SK-N-SH (cell line): ENCODE measurements around the gene SEMA3A. TPM values are rescaled to one million over a fixed set of nuclear protein-coding genes. Genes with fewer than 3 reads are reported as not detected.

Experiments used
- CTCF ChIA-PET: fragments of 300-600, 350-600 bp; formaldehyde crosslinking; extraction: SDS; loops from one replicate; lab custom pipeline; 2021; lab: Yijun Ruan, JAX
- POLR2A ChIA-PET: fragments of 350-600 bp; sonication (Branson Sonifier 250); formaldehyde crosslinking; extraction: SDS; loops from one replicate; lab custom pipeline; 2020; ENCODE audit warnings: antibody characterized with exemption, inconsistent platforms; lab: Yijun Ruan, JAX
- DNase-seq: peaks from one replicate; pipeline ENCODE4 v3.0.0; 2012
- H2AFZ ChIP-seq: fragments of 200-600 bp; sonication (generic); 2 replicates; pipeline ENCODE4 v1.8.1; 2016; ENCODE audit warnings: antibody characterized with exemption, mild to moderate bottlenecking, low read depth
- H3F3A ChIP-seq: fragments of 200-600 bp; sonication (generic); replicated peaks from 2 replicates; pipeline ENCODE3; 2016; ENCODE audit warnings: antibody characterized with exemption, mild to moderate bottlenecking; ENCODE audit not compliant: insufficient read depth
- H3K27ac ChIP-seq, 2 experiments: fragments of 200-500 bp in 1 of 2; fragments of 200-600 bp in 1 of 2; sonication (Bioruptor generic) in 1 of 2; sonication (generic), shearing (Covaris generic) in 1 of 2; 2 replicates each; pipeline versions ENCODE4 v1.5.1 to v1.6.1; 2014 to 2016; ENCODE audit warnings: low read depth in 2 of 2, inconsistent platforms in 1 of 2, low read length in 1 of 2, mild to moderate bottlenecking in 1 of 2, mixed read lengths in 1 of 2
- H3K27me3 ChIP-seq: fragments of 200-600 bp; sonication (generic), shearing (Covaris generic); 2 replicates; pipeline ENCODE4 v1.6.1; 2016; ENCODE audit warnings: mixed run types; ENCODE audit not compliant: insufficient read depth
- H3K36me3 ChIP-seq, 2 experiments: fragments of 200-500 bp in 1 of 2; fragments of 200-600 bp in 1 of 2; sonication (Bioruptor generic) in 1 of 2; sonication (generic) in 1 of 2; replicated peaks in 1 of 2; 2 replicates each; pipeline versions ENCODE3 to v1.5.1; 2014 to 2016; ENCODE audit warnings: low read length in 1 of 2, mild to moderate bottlenecking in 1 of 2; ENCODE audit not compliant: insufficient read depth in 2 of 2, control insufficient read depth in 1 of 2
- H3K4me1 ChIP-seq, 2 experiments: fragments of 200-500 bp in 1 of 2; fragments of 200-600 bp in 1 of 2; sonication (Bioruptor generic) in 1 of 2; sonication (generic), shearing (Covaris generic) in 1 of 2; 2 replicates each; pipeline versions ENCODE4 v1.5.1 to v1.6.1; 2014 to 2016; ENCODE audit warnings: low read depth in 1 of 2, low read length in 1 of 2, mixed run types in 1 of 2; ENCODE audit not compliant: insufficient read depth in 2 of 2, control insufficient read depth in 1 of 2
- H3K4me2 ChIP-seq: fragments of 200-600 bp; sonication (generic), shearing (Covaris generic); 2 replicates; pipeline ENCODE4 v1.6.1; 2017; ENCODE audit warnings: mixed run types
- H3K4me3 ChIP-seq, 2 experiments: fragments of 200-500 bp in 1 of 2; fragments of 200-600 bp in 1 of 2; sonication (Bioruptor generic) in 1 of 2; sonication (generic), shearing (Covaris generic) in 1 of 2; 2 replicates each; pipeline versions ENCODE4 v1.5.1 to v1.8.1; 2014 to 2016; ENCODE audit warnings: low read depth in 2 of 2, inconsistent platforms in 1 of 2, low read length in 1 of 2, mild to moderate bottlenecking in 1 of 2, mixed read lengths in 1 of 2, moderate library complexity in 1 of 2
- H3K79me2 ChIP-seq: fragments of 200-600 bp; sonication (generic); 2 replicates; pipeline ENCODE4 v1.8.1; 2017; ENCODE audit warnings: mild to moderate bottlenecking; ENCODE audit not compliant: insufficient read depth
- H3K9ac ChIP-seq: fragments of 200-600 bp; sonication (generic); 2 replicates; pipeline ENCODE4 v1.6.1; 2017; ENCODE audit warnings: mixed run types
- H3K9me2 ChIP-seq: fragments of 200-600 bp; sonication (generic); 2 replicates; pipeline ENCODE4 v1.6.1; 2017; ENCODE audit warnings: mixed run types
- H3K9me3 ChIP-seq: fragments of 200-600 bp; sonication (generic); 2 replicates; pipeline ENCODE4 v1.6.1; 2017; ENCODE audit warnings: mixed run types, mild to moderate bottlenecking, moderate library complexity
- H4K20me1 ChIP-seq: fragments of 200-600 bp; sonication (generic); 2 replicates; pipeline ENCODE4 v1.6.1; 2017; ENCODE audit warnings: mild to moderate bottlenecking, mixed run types; ENCODE audit not compliant: insufficient read depth
- CHD2 ChIP-seq: fragments of 150-350 bp; IDR thresholded peaks from 2 replicates; pipeline ENCODE4 v1.6.1; 2018; ENCODE audit warnings: low read length; ENCODE audit not compliant: partially characterized antibody
- CTCF ChIP-seq: fragments of 200-600 bp; sonication (generic); IDR thresholded peaks from 2 replicates; pipeline ENCODE4 v1.6.1; 2017; ENCODE audit warnings: antibody characterized with exemption, mild to moderate bottlenecking, moderate library complexity
- EP300 ChIP-seq, 2 experiments: IDR thresholded peaks; 2 replicates each; pipeline versions ENCODE4 v1.4.0 to v1.6.1; 2012; ENCODE audit warnings: borderline replicate concordance in 1 of 2, low read depth in 1 of 2, low read length in 1 of 2
- FOXJ3 ChIP-seq: sonication (generic); formaldehyde crosslinking; IDR thresholded peaks from 2 replicates; pipeline ENCODE4 v1.5.1; 2020; ENCODE audit warnings: mild to moderate bottlenecking, missing genetic modification reagents
- FOXM1 ChIP-seq: IDR thresholded peaks from 2 replicates; pipeline ENCODE4 v1.4.0; 2012; ENCODE audit warnings: low read depth, mild to moderate bottlenecking
- JUND ChIP-seq: IDR thresholded peaks from 2 replicates; pipeline ENCODE4 v1.4.0; 2012
- MAX ChIP-seq: IDR thresholded peaks from 2 replicates; pipeline ENCODE4 v1.4.0; 2012; ENCODE audit warnings: low read depth
- NRF1 ChIP-seq: IDR thresholded peaks from 2 replicates; pipeline ENCODE4 v1.6.1; 2012; ENCODE audit warnings: low read depth, mild to moderate bottlenecking, low read length
- PBX3 ChIP-seq: IDR thresholded peaks from 2 replicates; pipeline ENCODE4; 2012
- RFX5 ChIP-seq: IDR thresholded peaks from 2 replicates; pipeline ENCODE4 v1.6.1; 2012; ENCODE audit warnings: mild to moderate bottlenecking, improper control_type of control experiment, low read length
- SMC3 ChIP-seq: IDR thresholded peaks from 2 replicates; pipeline ENCODE4 v1.6.1; 2012; ENCODE audit warnings: low read depth, low read length, improper control_type of control experiment
- TEAD4 ChIP-seq: IDR thresholded peaks from 2 replicates; pipeline ENCODE4 v1.4.0; 2012; ENCODE audit warnings: mild to moderate bottlenecking, borderline replicate concordance; ENCODE audit not compliant: insufficient read depth
- ZBTB33 ChIP-seq: IDR thresholded peaks from 2 replicates; pipeline ENCODE4 v1.4.0; 2012; ENCODE audit warnings: low read depth, borderline replicate concordance
- WGBS: methylation state at CpG from one replicate; pipeline ENCODE4 v1.1.6; 2017; ENCODE audit warnings: low lambda C conversion rate; 5-methylcytosine and 5-hydroxymethylcytosine counted together
- polyA plus RNA-seq, 3 experiments: library from polyadenylated mRNA; depleted of rRNA; stranded (reverse); fragments of >200 nt; gene quantifications; 2 replicates each; pipeline ENCODE4 v1.2.3, GENCODE V29; 2012

SEMA3A gene
- polyA plus RNA-seq, 1 of the 3 experiments (the other 2 are of a cell fraction) = 15.9 TPM

- H4K20me1 ChIP-seq = no peaks in the 10 kb centered on the region
- no peak for DNase-seq
- no peaks in the 10 kb centered on the region for H3F3A ChIP-seq
- H3K36me3 ChIP-seq = no peaks in the 10 kb centered on the region
- no peak overlapping the region for H2AFZ ChIP-seq
- H3K27me3 ChIP-seq = no peaks in the 10 kb centered on the region
- no peak overlapping the region for H3K4me2 ChIP-seq
- ChIA-PET CTCF (interaction anchor here (1.3 to 1.5 kb wide), 2 partner anchors 15 to 39 kb away, joined by 3 to 4 read pairs; no protein-coding TSS in a partner anchor), POLR2A (no interaction called here)
- H3K9ac ChIP-seq = no peak overlapping the region
- H3K79me2 ChIP-seq = no peaks in the 10 kb centered on the region
- H3K27ac ChIP-seq = no peak overlapping the region
- H3K4me1 ChIP-seq = peaks cover 1 to 31% of the 10 kb centered on the region in 2 experiments; a peak in 2 of 4 replicates
- H3K4me3 ChIP-seq = no peak overlapping the region
- WGBS = 93% methylated on average over 4 of the region's 4 CpGs
- TF ChIP-seq PBX3 (no peak), CHD2 (no peak), FOXM1 (no peak), JUND (no peak), TEAD4 (no peak), MAX (no peak), FOXJ3 (CRISPR knock-in tag) (no peak), EP300 (IDR thresholded peaks at IDR 0.05; ENCODE audit: borderline replicate concordance in 1 of 2, low read depth in 1 of 2, low read length in 1 of 2) (no peak), CTCF (no peak), NRF1 (no peak), ZBTB33 (no peak), SMC3 (no peak), RFX5 (no peak)
- TF ChIP-seq, all 33 proteins: peak for 0
- Histone ChIP-seq H3K9me3 (no peaks in the 10 kb centered on the region), H3K9me2 (no peaks in the 10 kb centered on the region)
These were observed 37.4 kb downstream of the SEMA3A start for GRCh38 chr7:84157171-84157570.
